Upper lobe of left lung (tissue), 4 donors: ENCODE data around the gene TFCP2L1.

Experiments used
- CTCF ChIP-seq, 6 experiments: fragments of 450-650 bp in 4 of 6; fragments of 200-600 bp in 2 of 6; sonication (generic) in 2 of 6; IDR thresholded peaks; one replicate each; pipeline ENCODE4 v1.5.1; 2016 to 2019; ENCODE audit warnings: antibody characterized with exemption in 6 of 6
- EP300 ChIP-seq, 4 donors: sonication (generic); formaldehyde crosslinking; IDR thresholded peaks; one replicate each; pipeline ENCODE4 v1.5.1; 2017; ENCODE audit warnings: antibody characterized with exemption in 4 of 4, control low read depth in 2 of 4
- POLR2A ChIP-seq, 4 donors: fragments of 450-650 bp; IDR thresholded peaks; one replicate each; pipeline ENCODE4 v1.5.1; 2016 to 2017; ENCODE audit warnings: antibody characterized with exemption in 4 of 4, mild to moderate bottlenecking in 2 of 4
- POLR2AphosphoS5 ChIP-seq, 2 donors: sonication (generic); formaldehyde crosslinking; IDR thresholded peaks; one replicate each; pipeline ENCODE4 v1.5.1; 2017; ENCODE audit warnings: antibody characterized with exemption in 2 of 2

GRCh38 chr2:121237980-121238665 is 46.9 kb downstream of the TFCP2L1 start:
- TF ChIP-seq CTCF (IDR thresholded peaks at IDR 0.05) (no peak), POLR2A (IDR thresholded peaks at IDR 0.05) (no peak), POLR2AphosphoS5 (IDR thresholded peaks at IDR 0.05) (no peak), EP300 (IDR thresholded peaks at IDR 0.05) (no peak)
